K562 (cell line): Measurements from ENCODE around the gene MIEF1. TPM values are rescaled to one million over a fixed set of nuclear protein-coding genes. Genes with fewer than 3 reads are reported as not detected.

Experiments used
- CREM ChIP-seq: IDR thresholded peaks from 2 replicates; pipeline ENCODE4 v1.6.1; 2014; ENCODE audit warnings: antibody characterized with exemption, low read depth
- MEF2D ChIP-seq: conservative IDR thresholded peaks from 2 replicates; pipeline ENCODE4 v1.6.1; 2016; ENCODE audit warnings: low read depth, missing genetic modification characterization, missing compliant biosample characterization
- MYC ChIP-seq, 2 experiments: fragments of 250-450 bp in 1 of 2; sonication (Bioruptor Pico) in 1 of 2; IDR thresholded peaks; 2 replicates each; pipeline versions ENCODE4 v1.5.1 to v1.6.1; 2012 to 2021; ENCODE audit warnings: low read depth in 2 of 2, borderline replicate concordance in 1 of 2, improper control_type of control experiment in 1 of 2, low read length in 1 of 2, mild to moderate bottlenecking in 1 of 2, moderate library complexity in 1 of 2
- PML ChIP-seq: IDR thresholded peaks from 2 replicates; pipeline ENCODE4 v1.6.1; 2012; ENCODE audit warnings: low read length, inconsistent platforms
- POLR2A ChIP-seq: fragments of 450-650 bp; conservative IDR thresholded peaks from 2 replicates; pipeline ENCODE4 v1.6.1; 2016
- RFX7 ChIP-seq: fragments of 250-450 bp; sonication (Bioruptor Pico); IDR thresholded peaks from 2 replicates; pipeline ENCODE4 v1.5.1; 2021; ENCODE audit warnings: mild to moderate bottlenecking
- SUPT5H ChIP-seq: fragments of 450-650 bp; IDR thresholded peaks from 2 replicates; pipeline ENCODE4 v1.6.1; 2016
- ZMIZ1 ChIP-seq, 2 experiments: fragments of 150-350 bp in 1 of 2; IDR thresholded peaks; 2 replicates each; pipeline ENCODE4 v1.6.1; 2012 to 2016; ENCODE audit warnings: low read depth in 2 of 2, low read length in 2 of 2, mild to moderate bottlenecking in 1 of 2, moderate library complexity in 1 of 2
- ZNF134 ChIP-seq: fragments of 250-450 bp; sonication (Bioruptor Pico); conservative IDR thresholded peaks from 2 replicates; pipeline ENCODE4 v1.4.0; 2020
- ZNF263 ChIP-seq: sonication (generic); formaldehyde crosslinking; IDR thresholded peaks from 2 replicates; pipeline ENCODE4 v1.8.0; 2022; ENCODE audit warnings: mild to moderate bottlenecking, missing genetic modification reagents, borderline replicate concordance
- ZNF277 ChIP-seq: fragments of 250-450 bp; sonication (Bioruptor Pico); IDR thresholded peaks from 2 replicates; pipeline ENCODE4 v1.8.0; 2022; ENCODE audit warnings: inconsistent platforms, mild to moderate bottlenecking, moderate library complexity, borderline replicate concordance
- ZNF77 ChIP-seq: fragments of 250-450 bp; sonication (Bioruptor Pico); IDR thresholded peaks from 2 replicates; pipeline ENCODE4 v1.5.0; 2020
- ZNF785 ChIP-seq: fragments of 250-450 bp; sonication (Bioruptor Pico); IDR thresholded peaks from 2 replicates; pipeline ENCODE4 v1.4.0; 2020; ENCODE audit warnings: mild to moderate bottlenecking
- polyA plus RNA-seq, 8 experiments: library from polyadenylated mRNA; depleted of rRNA in 4 of 8; stranded (reverse) in 5 of 8; unstranded in 3 of 8; fragments of >200 nt; fragmentation: Nextera tagmentation in 2 of 8; fragmentation: Illumina TruSeq in 1 of 8; extraction: Ambion mirVana in 2 of 8; extraction: Trizol in 1 of 8; gene quantifications; 2 replicates each; pipeline versions ENCODE4 v1.2.1 to v1.2.3, GENCODE V29; 2011 to 2014; ENCODE audit warnings: inconsistent platforms in 1 of 8, missing spikeins in 1 of 8
- total RNA-seq, 7 experiments: library from RNA; depleted of rRNA in 6 of 7; stranded (reverse); fragments of >200 nt in 6 of 7; fragmentation: Illumina TruSeq in 2 of 7; extraction: Trizol in 2 of 7; gene quantifications; 2 replicates each; pipeline versions ENCODE4 v1.2.1 to v1.2.3, GENCODE V29; 2011 to 2021; ENCODE audit warnings: low replicate concordance in 1 of 7
- TF ChIP-seq, protein P1 (sequence below): fragments of 250-450 bp; sonication (Bioruptor Pico); IDR thresholded peaks from 2 replicates; pipeline ENCODE4 v1.4.0; 2020
- TF ChIP-seq, protein P2 (sequence below): fragments of 450-650 bp; IDR thresholded peaks from one replicate; pipeline ENCODE4 v1.6.1; 2018; ENCODE audit warnings: mild to moderate bottlenecking, moderate library complexity; ENCODE audit not compliant: partially characterized antibody

MIEF1 gene
- total and polyA plus RNA-seq, 9 of the 15 experiments (the other 6 are each of a cell fraction or from before 2014, with no cell fraction given), result 10.9 to 51.8 (median 25.5) TPM

- TF ChIP-seq ZNF277 (CRISPR knock-in tag), result no peak
- peak; percentile 53 for TF ChIP-seq CREM
- peak; percentile 88 for TF ChIP-seq ZNF263 (CRISPR knock-in tag)
- no peak for TF ChIP-seq SUPT5H
- no peak for TF ChIP-seq MEF2D (tag)
- no peak for TF ChIP-seq ZNF134 (CRISPR knock-in tag)
- TF ChIP-seq ZMIZ1 (IDR thresholded peaks at IDR 0.05; ENCODE audit: low read depth in 2 of 2, low read length in 2 of 2), result no peak; a peak in 1 of 4 replicates
- TF ChIP-seq MYC (IDR thresholded peaks at IDR 0.05; ENCODE audit: low read depth, low read length), result no peak
- TF ChIP-seq MYC (CRISPR knock-in tag; IDR thresholded peaks at IDR 0.05; ENCODE audit: borderline replicate concordance, low read depth), result no peak
- TF ChIP-seq, protein P1, sequence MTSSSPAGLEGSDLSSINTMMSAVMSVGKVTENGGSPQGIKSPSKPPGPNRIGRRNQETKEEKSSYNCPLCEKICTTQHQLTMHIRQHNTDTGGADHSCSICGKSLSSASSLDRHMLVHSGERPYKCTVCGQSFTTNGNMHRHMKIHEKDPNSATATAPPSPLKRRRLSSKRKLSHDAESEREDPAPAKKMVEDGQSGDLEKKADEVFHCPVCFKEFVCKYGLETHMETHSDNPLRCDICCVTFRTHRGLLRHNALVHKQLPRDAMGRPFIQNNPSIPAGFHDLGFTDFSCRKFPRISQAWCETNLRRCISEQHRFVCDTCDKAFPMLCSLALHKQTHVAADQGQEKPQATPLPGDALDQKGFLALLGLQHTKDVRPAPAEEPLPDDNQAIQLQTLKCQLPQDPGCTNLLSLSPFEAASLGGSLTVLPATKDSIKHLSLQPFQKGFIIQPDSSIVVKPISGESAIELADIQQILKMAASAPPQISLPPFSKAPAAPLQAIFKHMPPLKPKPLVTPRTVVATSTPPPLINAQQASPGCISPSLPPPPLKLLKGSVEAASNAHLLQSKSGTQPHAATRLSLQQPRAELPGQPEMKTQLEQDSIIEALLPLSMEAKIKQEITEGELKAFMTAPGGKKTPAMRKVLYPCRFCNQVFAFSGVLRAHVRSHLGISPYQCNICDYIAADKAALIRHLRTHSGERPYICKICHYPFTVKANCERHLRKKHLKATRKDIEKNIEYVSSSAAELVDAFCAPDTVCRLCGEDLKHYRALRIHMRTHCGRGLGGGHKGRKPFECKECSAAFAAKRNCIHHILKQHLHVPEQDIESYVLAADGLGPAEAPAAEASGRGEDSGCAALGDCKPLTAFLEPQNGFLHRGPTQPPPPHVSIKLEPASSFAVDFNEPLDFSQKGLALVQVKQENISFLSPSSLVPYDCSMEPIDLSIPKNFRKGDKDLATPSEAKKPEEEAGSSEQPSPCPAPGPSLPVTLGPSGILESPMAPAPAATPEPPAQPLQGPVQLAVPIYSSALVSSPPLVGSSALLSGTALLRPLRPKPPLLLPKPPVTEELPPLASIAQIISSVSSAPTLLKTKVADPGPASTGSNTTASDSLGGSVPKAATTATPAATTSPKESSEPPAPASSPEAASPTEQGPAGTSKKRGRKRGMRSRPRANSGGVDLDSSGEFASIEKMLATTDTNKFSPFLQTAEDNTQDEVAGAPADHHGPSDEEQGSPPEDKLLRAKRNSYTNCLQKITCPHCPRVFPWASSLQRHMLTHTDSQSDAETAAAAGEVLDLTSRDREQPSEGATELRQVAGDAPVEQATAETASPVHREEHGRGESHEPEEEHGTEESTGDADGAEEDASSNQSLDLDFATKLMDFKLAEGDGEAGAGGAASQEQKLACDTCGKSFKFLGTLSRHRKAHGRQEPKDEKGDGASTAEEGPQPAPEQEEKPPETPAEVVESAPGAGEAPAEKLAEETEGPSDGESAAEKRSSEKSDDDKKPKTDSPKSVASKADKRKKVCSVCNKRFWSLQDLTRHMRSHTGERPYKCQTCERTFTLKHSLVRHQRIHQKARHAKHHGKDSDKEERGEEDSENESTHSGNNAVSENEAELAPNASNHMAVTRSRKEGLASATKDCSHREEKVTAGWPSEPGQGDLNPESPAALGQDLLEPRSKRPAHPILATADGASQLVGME (CRISPR knock-in tag), result no peak
- TF ChIP-seq, protein P2, sequence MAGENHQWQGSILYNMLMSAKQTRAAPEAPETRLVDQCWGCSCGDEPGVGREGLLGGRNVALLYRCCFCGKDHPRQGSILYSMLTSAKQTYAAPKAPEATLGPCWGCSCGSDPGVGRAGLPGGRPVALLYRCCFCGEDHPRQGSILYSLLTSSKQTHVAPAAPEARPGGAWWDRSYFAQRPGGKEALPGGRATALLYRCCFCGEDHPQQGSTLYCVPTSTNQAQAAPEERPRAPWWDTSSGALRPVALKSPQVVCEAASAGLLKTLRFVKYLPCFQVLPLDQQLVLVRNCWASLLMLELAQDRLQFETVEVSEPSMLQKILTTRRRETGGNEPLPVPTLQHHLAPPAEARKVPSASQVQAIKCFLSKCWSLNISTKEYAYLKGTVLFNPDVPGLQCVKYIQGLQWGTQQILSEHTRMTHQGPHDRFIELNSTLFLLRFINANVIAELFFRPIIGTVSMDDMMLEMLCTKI, result no peak
- no peak for TF ChIP-seq PML
- no peak for TF ChIP-seq RFX7 (CRISPR knock-in tag)
- TF ChIP-seq POLR2A, result peak; percentile 59
- TF ChIP-seq ZNF785, result no peak
- TF ChIP-seq ZNF77 (CRISPR knock-in tag), result no peak
Observed at GRCh38 chr22:39472570-39473556, 29.2 kb upstream of the MIEF1 start (continued).
